Measurements from ENCODE around the gene CCDC88C. TPM values are rescaled to one million over a fixed set of nuclear protein-coding genes. Genes with fewer than 3 reads are reported as not detected.
A peak's percentile ranks its signal among the peaks of the same experiment; 100 is the strongest.

CCDC88C gene
- total RNA-seq, 1 donor from 2014 or later, result 44.6 TPM

DNA sequence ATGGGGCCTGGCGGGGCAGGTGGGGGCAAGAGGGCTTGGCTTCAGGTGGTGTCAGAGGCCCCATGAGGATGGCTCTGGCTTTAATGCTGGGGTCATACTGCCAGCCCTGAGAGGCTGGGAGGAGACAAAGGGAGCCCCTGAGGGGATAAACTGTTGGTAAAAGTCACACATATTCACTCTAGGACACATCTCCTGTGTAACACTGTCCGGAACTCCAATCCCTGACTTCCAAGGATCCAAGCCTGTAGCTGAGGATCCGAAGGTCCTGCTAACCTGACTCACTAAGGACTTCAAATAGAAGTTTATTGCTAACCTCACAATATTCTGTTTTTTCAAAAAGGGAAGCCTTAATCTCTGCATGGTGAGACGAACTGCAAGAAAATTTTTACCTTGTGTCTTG lies 134.0 kb downstream of the CCDC88C start:
- Mint-ChIP-seq H3K36me3 (ENCODE audit: low read depth) (peaks cover 4% of the 10 kb centered on the region), H3K4me1 (no peaks in the 10 kb centered on the region), H3K9me3 (no peaks in the 10 kb centered on the region), H3K4me3 (no peak overlapping the region), H3K27me3 (ENCODE audit: low read depth) (no peaks in the 10 kb centered on the region), H3K27ac (ENCODE audit: unreplicated experiment) (no peak overlapping the region)
- TF ChIP-seq, protein P1, sequence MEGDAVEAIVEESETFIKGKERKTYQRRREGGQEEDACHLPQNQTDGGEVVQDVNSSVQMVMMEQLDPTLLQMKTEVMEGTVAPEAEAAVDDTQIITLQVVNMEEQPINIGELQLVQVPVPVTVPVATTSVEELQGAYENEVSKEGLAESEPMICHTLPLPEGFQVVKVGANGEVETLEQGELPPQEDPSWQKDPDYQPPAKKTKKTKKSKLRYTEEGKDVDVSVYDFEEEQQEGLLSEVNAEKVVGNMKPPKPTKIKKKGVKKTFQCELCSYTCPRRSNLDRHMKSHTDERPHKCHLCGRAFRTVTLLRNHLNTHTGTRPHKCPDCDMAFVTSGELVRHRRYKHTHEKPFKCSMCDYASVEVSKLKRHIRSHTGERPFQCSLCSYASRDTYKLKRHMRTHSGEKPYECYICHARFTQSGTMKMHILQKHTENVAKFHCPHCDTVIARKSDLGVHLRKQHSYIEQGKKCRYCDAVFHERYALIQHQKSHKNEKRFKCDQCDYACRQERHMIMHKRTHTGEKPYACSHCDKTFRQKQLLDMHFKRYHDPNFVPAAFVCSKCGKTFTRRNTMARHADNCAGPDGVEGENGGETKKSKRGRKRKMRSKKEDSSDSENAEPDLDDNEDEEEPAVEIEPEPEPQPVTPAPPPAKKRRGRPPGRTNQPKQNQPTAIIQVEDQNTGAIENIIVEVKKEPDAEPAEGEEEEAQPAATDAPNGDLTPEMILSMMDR (conservative IDR thresholded peaks at IDR 0.05), result no peak
- no peak for DNase-seq (ENCODE audit: low read depth, low spot score)

DNA sequence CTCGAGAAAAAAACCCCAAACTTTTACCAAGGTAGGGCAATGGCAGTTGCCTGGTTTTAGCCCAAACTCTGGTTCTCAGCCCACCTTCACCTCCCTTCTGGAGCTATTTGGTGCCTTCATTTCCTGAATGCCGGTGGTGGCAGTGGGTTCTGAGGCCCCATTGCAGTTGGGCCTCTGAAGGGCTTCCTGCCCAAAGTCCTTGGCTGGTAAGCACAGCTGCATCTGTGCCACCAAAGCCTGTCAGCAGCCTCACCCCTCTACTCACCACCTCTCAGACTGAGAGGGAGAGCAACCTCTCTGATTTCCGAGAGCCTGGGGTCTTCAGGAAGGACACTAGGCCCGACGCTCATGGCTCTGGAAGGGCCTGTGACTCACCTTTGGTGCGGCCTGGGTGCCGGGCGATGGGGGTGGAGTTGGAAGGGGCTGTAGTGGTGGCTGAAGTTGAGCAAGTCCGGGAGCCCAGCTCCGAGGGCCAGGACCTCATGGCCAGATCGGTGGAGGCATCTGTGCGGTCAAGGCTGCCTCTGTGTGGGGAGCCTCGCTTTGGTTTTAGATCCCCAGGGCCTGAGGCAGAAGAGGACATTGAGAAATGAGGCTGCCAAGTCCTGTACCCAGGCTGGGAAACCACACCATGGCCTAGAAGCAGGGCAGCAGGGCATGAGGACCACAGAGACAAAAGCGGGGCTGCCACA lies 134.5 kb downstream of the CCDC88C start:
- Mint-ChIP-seq H3K36me3 (ENCODE audit: low read depth) (peaks cover 4% of the 10 kb centered on the region), H3K4me3 (no peak overlapping the region), H3K4me1 (no peaks in the 10 kb centered on the region), H3K9me3 (no peaks in the 10 kb centered on the region), H3K27ac (ENCODE audit: unreplicated experiment) (peak overlapping the region; percentile 40), H3K27me3 (ENCODE audit: low read depth) (no peaks in the 10 kb centered on the region)
- TF ChIP-seq, protein P1 (conservative IDR thresholded peaks at IDR 0.05), result no peak
- DNase-seq (ENCODE audit: low read depth, low spot score), result no peak

- H3K27ac Mint-ChIP-seq (ENCODE audit: unreplicated experiment), result no peak overlapping the region
- no peak overlapping the region for H3K4me3 Mint-ChIP-seq
- H3K4me1 Mint-ChIP-seq, result no peaks in the 10 kb centered on the region
- TF ChIP-seq, protein P1 (conservative IDR thresholded peaks at IDR 0.05), result no peak
- H3K36me3 Mint-ChIP-seq (ENCODE audit: low read depth), result peaks cover 6% of the 10 kb centered on the region
- no peaks in the 10 kb centered on the region for H3K9me3 Mint-ChIP-seq
- DNase-seq (ENCODE audit: low read depth, low spot score), result no peak
- H3K27me3 Mint-ChIP-seq (ENCODE audit: low read depth), result no peaks in the 10 kb centered on the region
Observed at GRCh38 chr14:91281346-91281745, 136.3 kb downstream of the CCDC88C start.

DNA sequence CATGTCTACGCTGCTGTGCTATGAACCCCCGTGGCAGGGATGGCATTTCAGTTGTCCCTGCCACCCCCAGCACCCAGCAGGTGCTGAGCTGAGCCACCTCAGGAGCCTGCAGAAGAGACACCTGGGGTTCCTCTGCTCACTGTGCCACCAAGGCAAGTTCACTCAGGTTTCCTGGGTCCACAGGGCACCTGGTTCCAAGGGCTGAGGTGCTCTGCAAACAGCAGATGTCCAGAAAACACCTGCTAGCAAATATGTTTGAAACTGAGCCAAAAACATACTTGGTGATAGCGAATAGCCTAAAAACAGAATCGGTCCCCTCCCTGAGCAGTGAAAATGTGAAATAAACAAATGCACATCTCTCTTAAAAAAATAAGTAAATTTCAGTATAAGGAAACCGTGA lies 137.5 kb downstream of the CCDC88C start:
- Mint-ChIP-seq H3K27me3 (ENCODE audit: low read depth) (no peaks in the 10 kb centered on the region), H3K36me3 (ENCODE audit: low read depth) (peaks cover 11% of the 10 kb centered on the region), H3K4me3 (no peak overlapping the region), H3K9me3 (no peaks in the 10 kb centered on the region), H3K4me1 (no peaks in the 10 kb centered on the region), H3K27ac (ENCODE audit: unreplicated experiment) (no peak overlapping the region)
- TF ChIP-seq, protein P1 (conservative IDR thresholded peaks at IDR 0.05), result no peak
- DNase-seq (ENCODE audit: low read depth, low spot score), result no peak

DNA sequence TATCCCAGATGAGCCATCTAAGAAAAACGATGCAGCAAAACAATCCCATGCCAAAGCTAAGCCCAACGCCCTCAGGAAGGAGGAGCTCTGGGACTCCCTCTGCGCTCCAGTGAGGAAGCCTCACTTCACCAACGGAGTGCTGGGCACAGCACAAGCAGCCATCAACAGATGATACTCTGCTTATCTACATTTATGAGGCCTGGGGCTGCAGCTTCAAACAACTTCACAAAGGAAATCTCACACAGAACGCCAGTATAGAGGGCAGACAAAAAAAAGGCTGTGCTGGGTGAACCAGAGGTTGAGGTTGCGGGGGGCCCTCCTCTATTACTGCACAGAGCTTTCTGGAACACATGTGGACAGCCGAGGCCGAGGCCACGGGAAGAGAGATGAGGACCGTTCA lies 138.3 kb downstream of the CCDC88C start:
- DNase-seq (ENCODE audit: low read depth, low spot score), result no peak
- Mint-ChIP-seq H3K27me3 (ENCODE audit: low read depth) (no peaks in the 10 kb centered on the region), H3K4me3 (no peak overlapping the region), H3K4me1 (no peaks in the 10 kb centered on the region), H3K36me3 (ENCODE audit: low read depth) (peaks cover 13% of the 10 kb centered on the region), H3K9me3 (no peaks in the 10 kb centered on the region), H3K27ac (ENCODE audit: unreplicated experiment) (peak overlapping the region; percentile 83)
- TF ChIP-seq, protein P1 (conservative IDR thresholded peaks at IDR 0.05), result no peak

Measured in neural crest cell (in vitro differentiated cells).